Activated CD8-positive, alpha-beta T cell treated with anti-CD3 and anti-CD28 coated beads for 36 hours (primary cell): Measurements from ENCODE around the gene SYT2. TPM values are rescaled to one million over a fixed set of nuclear protein-coding genes. Genes with fewer than 3 reads are reported as not detected.

Experiments used
- ATAC-seq: fragments of 200-7000 bp; cut with Tn5 transposase; one replicate; pipeline ENCODE4 v1.10.0; 2021; ENCODE audit warnings: mild to moderate bottlenecking, moderate library complexity
- CTCF ChIA-PET: fragments of 350-600 bp; sonication (Branson Sonifier 250); formaldehyde crosslinking; loops from one replicate; lab custom pipeline; 2021; ENCODE audit warnings: antibody characterized with exemption; lab: Charles Lee
- POLR2A ChIA-PET: fragments of 350-600 bp; sonication (Branson Sonifier 250); formaldehyde crosslinking; loops from one replicate; lab custom pipeline; 2021; ENCODE audit warnings: antibody characterized with exemption; lab: Charles Lee
- DNase-seq: peaks from one replicate; pipeline ENCODE4 v3.0.0-alpha.2; 2020
- H3K27ac Mint-ChIP-seq: one replicate; pipeline ENCODE4 v1.8.0; 2021; ENCODE audit warnings: mild to moderate bottlenecking, mixed read lengths
- H3K27me3 Mint-ChIP-seq: one replicate; pipeline ENCODE4 v1.8.0; 2021; ENCODE audit warnings: mixed read lengths
- H3K36me3 Mint-ChIP-seq: one replicate; pipeline ENCODE4 v1.8.0; 2021; ENCODE audit warnings: low read depth, mixed read lengths
- H3K4me1 Mint-ChIP-seq: one replicate; pipeline ENCODE4 v1.8.0; 2021; ENCODE audit warnings: low read depth, mixed read lengths
- H3K4me3 Mint-ChIP-seq: one replicate; pipeline ENCODE4 v1.8.0; 2021; ENCODE audit warnings: mild to moderate bottlenecking, moderate library complexity, mixed read lengths
- H3K9me3 Mint-ChIP-seq: one replicate; pipeline ENCODE4 v1.8.0; 2021; ENCODE audit warnings: mixed read lengths
- CTCF ChIP-seq: fragments of 200-600 bp; IDR thresholded peaks from one replicate; pipeline ENCODE4 v1.8.0; 2022; ENCODE audit warnings: antibody characterized with exemption, mild to moderate bottlenecking
- intact Hi-C: fragments of 100-400 bp; cut with micrococcal nuclease; formaldehyde crosslinking; loops from one replicate; pipeline ENCODE4 v1.10.0; 2022
- total RNA-seq, 2 experiments: library from RNA; stranded (reverse); gene quantifications; one replicate each; pipeline ENCODE4 v1.2.3, GENCODE V29; 2021

Gene SYT2
- total RNA-seq: not detected

DNA sequence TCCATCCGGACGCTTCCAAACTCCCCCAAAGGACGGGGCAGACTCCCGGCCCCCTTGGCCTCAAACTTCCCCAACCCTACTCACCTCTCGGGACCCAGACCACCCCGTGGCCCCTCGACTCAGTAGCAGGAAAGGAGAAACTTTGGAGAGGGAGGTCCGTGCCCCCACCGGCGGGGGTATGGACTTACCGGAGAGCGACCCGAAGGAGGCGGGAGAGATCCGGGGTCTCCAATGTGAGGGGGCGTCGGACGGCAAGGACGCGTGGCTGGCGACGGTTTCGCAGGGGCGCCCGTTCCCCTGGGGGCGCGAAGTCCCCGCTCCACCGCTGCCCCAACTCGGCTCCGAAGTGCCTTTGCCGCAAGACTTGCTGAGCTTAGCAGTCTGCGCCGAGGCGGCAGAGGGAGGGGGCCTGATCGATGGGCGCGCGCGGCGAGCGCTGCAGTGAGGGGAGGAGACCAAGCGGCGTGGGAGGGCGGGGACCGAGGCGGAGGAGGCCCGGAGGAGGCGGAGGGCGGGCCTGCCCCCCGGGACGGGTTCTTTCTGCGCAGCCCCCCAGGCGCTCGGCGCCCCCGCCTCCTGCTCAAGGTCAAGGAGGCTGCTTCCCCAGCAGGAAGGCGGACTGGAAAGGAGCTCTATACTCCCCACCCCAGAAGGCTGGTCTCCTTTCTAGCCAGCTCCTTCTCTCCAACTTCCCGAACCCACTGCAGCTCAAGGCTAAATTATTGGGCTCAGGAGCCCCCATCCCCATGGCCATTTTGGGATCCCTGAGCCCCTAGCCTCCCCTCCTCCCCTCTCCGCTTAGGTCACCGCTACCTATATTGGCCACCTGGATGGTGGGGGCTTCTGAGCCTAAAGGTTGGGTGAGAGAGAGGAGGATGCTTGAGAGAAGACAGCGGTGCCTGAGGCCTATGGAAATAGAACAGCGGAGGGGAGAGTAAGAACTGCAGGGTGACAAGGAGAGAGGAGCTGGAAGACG, at the start of gene SYT2:
Gene SYT2 (minus strand): TSS at position 385 of the 976 bp plus-strand sequence. CDS start 104,682 bp downstream, outside the sequence.
- H3K4me1 Mint-ChIP-seq: peaks cover 3% of the 10 kb centered on the region
- no peak within 1 kb of the TSS for H3K27ac Mint-ChIP-seq
- H3K4me3 Mint-ChIP-seq: no peak within 1 kb of the TSS
- ChIA-PET POLR2A (no interaction called here), CTCF (interaction anchor here (1.0 kb wide), 1 partner anchor 21 kb away, joined by 3 read pairs; no protein-coding TSS in a partner anchor)
- DNase-seq (peak; percentile 24), ATAC-seq (peak; percentile 60)
- H3K27me3 Mint-ChIP-seq: peaks cover 56% of the 10 kb centered on the region
- intact Hi-C loops: loop anchor here (10.0 kb wide), 1 partner anchor 366 kb away; the partner anchor contains the start of genes PPP1R12B and UBE2T
- H3K36me3 Mint-ChIP-seq: no peaks in the 10 kb centered on the region
- TF ChIP-seq CTCF: no peak
- H3K9me3 Mint-ChIP-seq: no peaks in the 10 kb centered on the region

DNA sequence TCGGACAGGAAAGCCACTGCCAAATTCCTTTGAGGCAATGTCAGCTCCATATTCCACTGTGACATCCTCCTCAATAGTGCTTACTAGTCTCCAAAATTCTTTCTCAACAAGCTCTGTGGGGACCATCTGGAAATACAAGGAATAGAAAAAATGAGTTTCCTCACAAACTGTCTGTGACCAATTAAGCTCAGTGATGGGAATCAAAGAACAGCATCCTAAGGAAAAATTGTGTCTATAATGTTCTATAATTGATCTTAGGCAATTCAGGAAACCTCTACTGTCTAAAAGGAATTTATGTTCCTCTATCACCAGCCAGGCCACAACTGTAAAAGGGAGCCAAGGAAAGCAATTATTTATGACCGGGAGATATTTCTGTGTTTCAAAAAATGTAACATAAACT, 46.1 kb upstream of the SYT2 start:
- intact Hi-C loops: loop anchor here (10.0 kb wide), 1 partner anchor 248 kb away; the partner anchor contains the start of gene TMEM183A
- Mint-ChIP-seq H3K4me1 (no peaks in the 10 kb centered on the region), H3K36me3 (peaks cover 41% of the 10 kb centered on the region), H3K4me3 (no peak overlapping the region), H3K27me3 (no peaks in the 10 kb centered on the region), H3K27ac (no peak overlapping the region), H3K9me3 (no peaks in the 10 kb centered on the region)
- POLR2A ChIA-PET: interaction anchor here (1.1 kb wide), 1 partner anchor 45 kb away, joined by 3 read pairs; no protein-coding TSS in a partner anchor
- DNase-seq: no peak
- CTCF ChIA-PET: interaction anchor here (1.6 kb wide), 1 partner anchor 96 kb away, joined by 4 read pairs; no protein-coding TSS in a partner anchor
- no peak for ATAC-seq
- TF ChIP-seq CTCF: no peak

GRCh38 chr1:202754293-202754692, 44.0 kb upstream of the SYT2 start:
- TF ChIP-seq CTCF: no peak
- ChIA-PET POLR2A (interaction anchor here (1.0 kb wide), 1 partner anchor 11 kb away, joined by 3 read pairs; no protein-coding TSS in a partner anchor), CTCF (no interaction called here)
- Mint-ChIP-seq H3K27me3 (no peaks in the 10 kb centered on the region), H3K27ac (no peak overlapping the region), H3K36me3 (peaks cover 41% of the 10 kb centered on the region), H3K4me3 (no peak overlapping the region), H3K9me3 (no peaks in the 10 kb centered on the region), H3K4me1 (no peaks in the 10 kb centered on the region)
- intact Hi-C loops: loop anchor here (5.0 to 10.0 kb wide), 2 partner anchors 98 to 251 kb away; partner anchors contain the start of gene TMEM183A
- DNase-seq: no peak
- no peak for ATAC-seq

GRCh38 chr1:202752774-202753173, 42.5 kb upstream of the SYT2 start:
- Mint-ChIP-seq H3K9me3 (no peaks in the 10 kb centered on the region), H3K36me3 (peaks cover 39% of the 10 kb centered on the region), H3K4me3 (no peak overlapping the region), H3K27ac (no peak overlapping the region), H3K4me1 (no peaks in the 10 kb centered on the region), H3K27me3 (no peaks in the 10 kb centered on the region)
- no peak for DNase-seq
- TF ChIP-seq CTCF: no peak
- POLR2A ChIA-PET: interaction anchor here (1.3 kb wide), 1 partner anchor 411 kb away, joined by 4 read pairs; the partner anchor contains the start of gene UBE2T
- no peak for ATAC-seq
- intact Hi-C loops: loop anchor here (5.0 to 10.0 kb wide), 2 partner anchors 100 to 252 kb away; partner anchors contain the start of gene TMEM183A
- CTCF ChIA-PET: interaction anchor here (0.7 to 1.8 kb wide), 5 partner anchors 21 to 439 kb away, joined by 3 to 6 read pairs (median 4); no protein-coding TSS in a partner anchor
